GM23338 (cell line): ENCODE measurements around the gene MDH1.

ENCODE experiments used
- CREB1 ChIP-seq: fragments of 250-450 bp; sonication (Bioruptor Pico); IDR thresholded peaks from 2 replicates; pipeline ENCODE4 v1.5.0; 2020; ENCODE audit warnings: low read depth, mild to moderate bottlenecking, moderate library complexity
- CTCF ChIP-seq, 2 experiments: fragments of 200-600 bp in 1 of 2; sonication (generic) in 1 of 2; conservative IDR thresholded peaks; 2 replicates each; pipeline versions ENCODE4 v1.5.1 to v1.6.1; 2016 to 2017; ENCODE audit warnings: antibody characterized with exemption in 2 of 2, low read depth in 2 of 2, mild to moderate bottlenecking in 2 of 2, moderate library complexity in 1 of 2
- ETS1 ChIP-seq: IDR thresholded peaks from 2 replicates; pipeline ENCODE4 v1.6.1; 2016; ENCODE audit warnings: antibody characterized with exemption
- EZH2 ChIP-seq: fragments of 200-600 bp; sonication (generic); IDR thresholded peaks from one replicate; pipeline ENCODE4 v1.8.0; 2017; ENCODE audit warnings: antibody characterized with exemption, mild to moderate bottlenecking, low read depth; ENCODE audit not compliant: unreplicated experiment
- POLR2AphosphoS5 ChIP-seq: IDR thresholded peaks from 2 replicates; pipeline ENCODE4 v1.6.1; 2016; ENCODE audit warnings: antibody characterized with exemption, low read depth
- REST ChIP-seq: IDR thresholded peaks from one replicate; pipeline ENCODE4 v1.6.1; 2018; ENCODE audit warnings: antibody characterized with exemption; ENCODE audit not compliant: unreplicated experiment
- STAT1 ChIP-seq: IDR thresholded peaks from one replicate; pipeline ENCODE4 v1.6.1; 2016; ENCODE audit warnings: antibody characterized with exemption; ENCODE audit not compliant: unreplicated experiment

- no peak for TF ChIP-seq CTCF (conservative IDR thresholded peaks at IDR 0.05; ENCODE audit: low read depth in 2 of 2)
- no peak for TF ChIP-seq ETS1
- no peak for TF ChIP-seq POLR2AphosphoS5
- TF ChIP-seq STAT1, result no peak
- TF ChIP-seq EZH2, result no peak
- no peak for TF ChIP-seq REST
- TF ChIP-seq CREB1 (CRISPR knock-in tag), result no peak
Observed at GRCh38 chr2:63569740-63570139, 19.0 kb upstream of the MDH1 start.
